Activated T-cell treated with anti-CD3 and anti-CD28 coated beads, Interleukin-2, amount 50 U/mL, for 72 hours (primary cell): ENCODE results near the gene DMWD. TPM values are rescaled to one million over a fixed set of nuclear protein-coding genes. Genes with fewer than 3 reads are reported as not detected.
"Not testable (repeated sequence)": the region's sequence is repeated elsewhere in the genome, so short reads cannot be mapped to it uniquely, and the experiment has no call there.

ENCODE experiments used
- ATAC-seq, 2 donors: fragments of 150-1000 bp; cut with Tn5 transposase; replicated peaks in 1 of 2; 2 replicates each; pipeline ENCODE4 v1.10.0; 2021; ENCODE audit warnings: moderate library complexity in 2 of 2, mild to moderate bottlenecking in 1 of 2
- DNase-seq, 2 donors: peaks; one replicate each; pipeline ENCODE4 v3.0.0; 2021 to 2022; ENCODE audit warnings: mixed read lengths in 1 of 2
- H3K27ac Mint-ChIP-seq: one replicate; pipeline ENCODE4 v1.8.0; 2022; ENCODE audit warnings: mild to moderate bottlenecking, moderate library complexity, mixed read lengths
- H3K27me3 Mint-ChIP-seq: one replicate; pipeline ENCODE4 v1.8.0; 2022; ENCODE audit warnings: low read depth, mixed read lengths
- H3K36me3 Mint-ChIP-seq, 2 donors: one replicate each; pipeline ENCODE4 v1.8.0; 2022; ENCODE audit warnings: mixed read lengths in 2 of 2, mild to moderate bottlenecking in 1 of 2; ENCODE audit not compliant: insufficient read depth in 2 of 2
- H3K4me1 Mint-ChIP-seq: one replicate; pipeline ENCODE4 v1.8.0; 2022; ENCODE audit warnings: low read depth, mixed read lengths
- H3K4me3 Mint-ChIP-seq, 2 donors: one replicate each; pipeline ENCODE4 v1.8.0; 2022; ENCODE audit warnings: mild to moderate bottlenecking in 2 of 2, mixed read lengths in 2 of 2, moderate library complexity in 2 of 2
- H3K9me3 Mint-ChIP-seq, 2 donors: one replicate each; pipeline ENCODE4 v1.8.0; 2022; ENCODE audit warnings: mixed read lengths in 2 of 2
- total RNA-seq, 2 donors: library from RNA; stranded (reverse); gene quantifications; one replicate each; pipeline ENCODE4 v1.2.3, GENCODE V29; 2022

DMWD gene
- total RNA-seq, 2 donors from 2014 or later = 36.7 to 54.1 TPM

GRCh38 chr19:45757695-45758094 lies 35.0 kb downstream of the DMWD start:
- DNase-seq (no peak), ATAC-seq (no peak)
- no peaks in the 10 kb centered on the region for H3K4me1 Mint-ChIP-seq
- no peak overlapping the region for H3K27ac Mint-ChIP-seq
- no peaks in the 10 kb centered on the region for H3K36me3 Mint-ChIP-seq
- H3K4me3 Mint-ChIP-seq = no peak overlapping the region
- H3K27me3 Mint-ChIP-seq = no peaks in the 10 kb centered on the region
- H3K9me3 Mint-ChIP-seq = no peaks in the 10 kb centered on the region

- DNase-seq = no peak
- Mint-ChIP-seq H3K4me3 (no peak overlapping the region), H3K9me3 (no peaks in the 10 kb centered on the region), H3K27ac (no peak overlapping the region), H3K36me3 (no peaks in the 10 kb centered on the region), H3K4me1 (no peaks in the 10 kb centered on the region), H3K27me3 (no peaks in the 10 kb centered on the region)
- ATAC-seq = no peak
Measured at GRCh38 chr19:45754323-45754722, 38.3 kb downstream of the DMWD start.

- H3K4me3 Mint-ChIP-seq = no peak overlapping the region
- H3K27ac Mint-ChIP-seq = no peak overlapping the region
- no peak for ATAC-seq
- no peaks in the 10 kb centered on the region for H3K36me3 Mint-ChIP-seq
- H3K4me1 Mint-ChIP-seq = no peaks in the 10 kb centered on the region
- H3K27me3 Mint-ChIP-seq = no peaks in the 10 kb centered on the region
- no peaks in the 10 kb centered on the region for H3K9me3 Mint-ChIP-seq
- DNase-seq = no peak
Measured at GRCh38 chr19:45753548-45753947, 39.1 kb downstream of the DMWD start.

- no peak for DNase-seq
- Mint-ChIP-seq H3K4me1 (no peaks in the 10 kb centered on the region), H3K4me3 (no peak overlapping the region), H3K27me3 (peaks cover 1% of the 10 kb centered on the region), H3K27ac (no peak overlapping the region), H3K36me3 (no peaks in the 10 kb centered on the region), H3K9me3 (no peaks in the 10 kb centered on the region)
- no peak for ATAC-seq
Measured at GRCh38 chr19:45752639-45753038, 40.0 kb downstream of the DMWD start.

GRCh38 chr19:45751483-45751882 lies 41.2 kb downstream of the DMWD start:
- ATAC-seq, H3K4me3 Mint-ChIP-seq, H3K4me1 Mint-ChIP-seq, H3K27ac Mint-ChIP-seq, H3K9me3 Mint-ChIP-seq, H3K36me3 Mint-ChIP-seq, DNase-seq, H3K27me3 Mint-ChIP-seq: not testable (repeated sequence)

GRCh38 chr19:45747513-45747912 lies 45.1 kb downstream of the DMWD start:
- Mint-ChIP-seq H3K9me3 (no peaks in the 10 kb centered on the region), H3K4me3 (no peak overlapping the region), H3K36me3 (no peaks in the 10 kb centered on the region), H3K27me3 (peaks cover 8% of the 10 kb centered on the region), H3K27ac (no peak overlapping the region), H3K4me1 (no peaks in the 10 kb centered on the region)
- ATAC-seq (no peak), DNase-seq (no peak)

- ATAC-seq = no peak
- Mint-ChIP-seq H3K9me3 (no peaks in the 10 kb centered on the region), H3K4me1 (no peaks in the 10 kb centered on the region)
Measured at GRCh38 chr19:45746866-45747265, 45.8 kb downstream of the DMWD start.

GRCh38 chr19:45745606-45746005 lies 47.0 kb downstream of the DMWD start:
- no peak overlapping the region for H3K27ac Mint-ChIP-seq
- no peaks in the 10 kb centered on the region for H3K9me3 Mint-ChIP-seq
- ATAC-seq = no peak
- peaks cover 8% of the 10 kb centered on the region for H3K27me3 Mint-ChIP-seq
- no peak for DNase-seq
- H3K4me1 Mint-ChIP-seq = no peaks in the 10 kb centered on the region
- no peak overlapping the region for H3K4me3 Mint-ChIP-seq
- H3K36me3 Mint-ChIP-seq = no peaks in the 10 kb centered on the region

More at GRCh38 chr19:45746866-45747265, 45.8 kb downstream of the DMWD start:
- Mint-ChIP-seq H3K27me3 (peaks cover 8% of the 10 kb centered on the region), H3K36me3 (no peaks in the 10 kb centered on the region), H3K4me3 (no peak overlapping the region), H3K27ac (no peak overlapping the region)
- DNase-seq = no peak

- DNase-seq = no peak
- peaks cover 8% of the 10 kb centered on the region for H3K27me3 Mint-ChIP-seq
- H3K9me3 Mint-ChIP-seq = no peaks in the 10 kb centered on the region
- H3K4me3 Mint-ChIP-seq = no peak overlapping the region
- H3K27ac Mint-ChIP-seq = no peak overlapping the region
- H3K36me3 Mint-ChIP-seq = no peaks in the 10 kb centered on the region
- H3K4me1 Mint-ChIP-seq = no peaks in the 10 kb centered on the region
- ATAC-seq = no peak
Measured at GRCh38 chr19:45742969-45743368, 49.7 kb downstream of the DMWD start.

GRCh38 chr19:45739498-45740439 lies 52.9 kb downstream of the DMWD start:
- H3K4me1 Mint-ChIP-seq = no peaks in the 10 kb centered on the region
- no peak overlapping the region for H3K4me3 Mint-ChIP-seq
- H3K27ac Mint-ChIP-seq = no peak overlapping the region
- H3K27me3 Mint-ChIP-seq = no peaks in the 10 kb centered on the region
- H3K9me3 Mint-ChIP-seq = no peaks in the 10 kb centered on the region
- H3K36me3 Mint-ChIP-seq = no peaks in the 10 kb centered on the region
- DNase-seq (no peak), ATAC-seq (no peak)

GRCh38 chr19:45733160-45733810 lies 59.4 kb downstream of the DMWD start, which contains the start of gene MEIOSIN:
MEIOSIN (plus strand) TSS chr19:45733439; CDS start chr19:45735377, 1,938 bp downstream.
- H3K27ac Mint-ChIP-seq = peak within 1 kb of the TSS; percentile 22
- DNase-seq (no peak), ATAC-seq (no peak)
- H3K36me3 Mint-ChIP-seq = peaks cover 1 to 2% of the 10 kb centered on the region in 2 donors
- H3K4me1 Mint-ChIP-seq = peaks cover 21% of the 10 kb centered on the region
- no peak within 1 kb of the TSS for H3K4me3 Mint-ChIP-seq
- H3K9me3 Mint-ChIP-seq = no peaks in the 10 kb centered on the region
- no peaks in the 10 kb centered on the region for H3K27me3 Mint-ChIP-seq
